Astrocyte (in vitro differentiated cells and primary cell): ENCODE measurements around the gene SNCA.

Experiments
- CTCF ChIP-seq: IDR thresholded peaks from 2 replicates; pipeline ENCODE4 v1.5.1; 2011; ENCODE audit warnings: low read depth, mild to moderate bottlenecking, inconsistent platforms, low read length, moderate library complexity; ENCODE audit not compliant: insufficient read depth
- EZH2 ChIP-seq: IDR thresholded peaks from 2 replicates; pipeline ENCODE4 v1.6.1; 2012; ENCODE audit warnings: mild to moderate bottlenecking, low read length, inconsistent platforms; ENCODE audit not compliant: insufficient read depth

GRCh38 chr4:89715631-89716030 is 121.3 kb downstream of the SNCA start:
- no peak for TF ChIP-seq CTCF
- no peak for TF ChIP-seq EZH2
